Measurements from ENCODE around the gene PSMG2. TPM values are rescaled to one million over a fixed set of nuclear protein-coding genes. Genes with fewer than 3 reads are reported as not detected.

PSMG2 gene
- total RNA-seq, 1 donor from 2014 or later = 67.4 TPM

DNA sequence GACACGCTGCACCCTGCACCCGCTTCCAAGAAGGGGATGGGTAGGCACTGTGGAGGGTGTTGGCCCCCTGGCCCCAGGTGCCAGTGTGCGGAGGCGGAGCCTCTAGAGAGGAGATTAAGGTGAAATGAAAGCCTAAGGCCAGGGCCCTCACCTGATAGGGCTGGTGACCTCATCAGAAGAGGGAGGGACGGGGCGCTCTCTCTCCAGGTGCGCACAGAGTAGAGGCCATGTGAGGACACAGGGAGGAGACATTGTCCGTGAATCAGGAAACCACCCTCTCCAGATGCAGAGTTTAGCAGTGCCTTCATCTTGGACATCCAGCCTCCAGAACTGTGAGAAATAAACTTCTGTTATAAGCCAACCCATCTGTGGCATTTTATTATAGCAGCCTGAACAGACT lies 62.3 kb downstream of the PSMG2 start:
- Mint-ChIP-seq H3K9me3 (no peaks in the 10 kb centered on the region), H3K36me3 (ENCODE audit: low read depth) (no peaks in the 10 kb centered on the region), H3K27ac (no peak overlapping the region), H3K4me1 (no peaks in the 10 kb centered on the region), H3K27me3 (peaks cover 2% of the 10 kb centered on the region), H3K4me3 (no peak overlapping the region)
- DNase-seq (no peak), ATAC-seq (ENCODE audit: low read depth) (no peak)
- POLR2A ChIA-PET = no interaction called here
- intact Hi-C loops (cut with micrococcal nuclease) = no loop called here
- no peak for TF ChIP-seq CTCF (IDR thresholded peaks at IDR 0.05)
- CTCF ChIA-PET = no interaction called here

- no peak for DNase-seq
- Mint-ChIP-seq H3K4me3 (no peak overlapping the region), H3K4me1 (no peaks in the 10 kb centered on the region), H3K27me3 (peaks cover 2% of the 10 kb centered on the region), H3K36me3 (ENCODE audit: low read depth) (no peaks in the 10 kb centered on the region), H3K27ac (no peak overlapping the region), H3K9me3 (no peaks in the 10 kb centered on the region)
- ChIA-PET CTCF (no interaction called here), POLR2A (no interaction called here)
- TF ChIP-seq CTCF (IDR thresholded peaks at IDR 0.05) = no peak
- intact Hi-C loops (cut with micrococcal nuclease) = no loop called here
- ATAC-seq (ENCODE audit: low read depth) = no peak
Observed at GRCh38 chr18:12765586-12765985, 62.7 kb downstream of the PSMG2 start.

- ChIA-PET POLR2A (no interaction called here), CTCF (interaction anchor here (1.2 kb wide), 1 partner anchor 13 kb away, joined by 3 read pairs; no protein-coding TSS in a partner anchor)
- intact Hi-C loops (cut with micrococcal nuclease) = no loop called here
Observed at GRCh38 chr18:12766986-12767433, 64.2 kb downstream of the PSMG2 start.

DNA sequence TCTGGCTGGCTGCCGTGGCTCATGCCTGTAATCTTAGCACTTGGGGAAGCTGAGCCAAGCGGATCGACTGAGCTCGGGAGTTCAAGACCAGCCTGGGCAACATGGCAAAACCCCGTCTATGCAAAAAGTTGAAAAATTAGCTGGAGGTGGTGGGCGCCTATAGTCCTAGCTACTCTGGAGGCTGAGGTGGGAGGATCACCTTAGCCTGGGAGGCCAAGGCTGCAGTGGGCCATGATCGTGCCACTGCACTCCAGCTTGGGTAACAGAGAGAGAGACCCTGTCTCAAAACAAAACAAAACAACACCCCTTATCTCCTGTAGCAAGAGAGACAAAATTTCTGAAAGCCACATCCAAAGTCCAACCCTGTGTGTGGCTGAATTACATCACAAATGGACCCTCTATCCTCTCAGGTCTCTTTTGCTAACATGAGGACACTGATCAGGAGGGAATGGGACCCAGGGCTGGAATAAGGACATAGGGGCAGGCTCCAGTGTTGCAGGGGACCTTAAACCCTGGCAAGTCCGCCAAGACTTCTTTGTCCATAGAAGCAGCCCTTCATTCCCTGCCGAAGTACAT lies 64.8 kb downstream of the PSMG2 start:
- H3K9me3 Mint-ChIP-seq = no peaks in the 10 kb centered on the region
- ATAC-seq (ENCODE audit: low read depth) = no peak
- no peak for DNase-seq

More at GRCh38 chr18:12766986-12767433, 64.2 kb downstream of the PSMG2 start:
- ATAC-seq (ENCODE audit: low read depth) = no peak
- Mint-ChIP-seq H3K4me3 (no peak overlapping the region), H3K27me3 (peaks cover 2% of the 10 kb centered on the region), H3K36me3 (ENCODE audit: low read depth) (no peaks in the 10 kb centered on the region), H3K9me3 (no peaks in the 10 kb centered on the region), H3K27ac (no peak overlapping the region), H3K4me1 (no peaks in the 10 kb centered on the region)
- DNase-seq = no peak
- TF ChIP-seq CTCF (IDR thresholded peaks at IDR 0.05) = no peak

GRCh38 chr18:12768625-12769024 lies 65.8 kb downstream of the PSMG2 start:
- peaks cover 2% of the 10 kb centered on the region for H3K27me3 Mint-ChIP-seq
- TF ChIP-seq CTCF (IDR thresholded peaks at IDR 0.05) = no peak
- no peak overlapping the region for H3K27ac Mint-ChIP-seq
- intact Hi-C loops (cut with micrococcal nuclease) = no loop called here
- no peak for ATAC-seq (ENCODE audit: low read depth)
- H3K9me3 Mint-ChIP-seq = no peaks in the 10 kb centered on the region
- H3K4me1 Mint-ChIP-seq = no peaks in the 10 kb centered on the region
- no peak overlapping the region for H3K4me3 Mint-ChIP-seq
- CTCF ChIA-PET = no interaction called here
- DNase-seq = no peak
- H3K36me3 Mint-ChIP-seq (ENCODE audit: low read depth) = no peaks in the 10 kb centered on the region
- POLR2A ChIA-PET = no interaction called here

More for the DNA sequence above, 64.8 kb downstream of the PSMG2 start:
- intact Hi-C loops (cut with micrococcal nuclease) = no loop called here
- Mint-ChIP-seq H3K4me3 (no peak overlapping the region), H3K36me3 (ENCODE audit: low read depth) (no peaks in the 10 kb centered on the region), H3K4me1 (no peaks in the 10 kb centered on the region), H3K27me3 (peaks cover 2% of the 10 kb centered on the region), H3K27ac (no peak overlapping the region)
- CTCF ChIA-PET = no interaction called here
- no peak for TF ChIP-seq CTCF (IDR thresholded peaks at IDR 0.05)
- POLR2A ChIA-PET = no interaction called here

Measured in activated B cell treated with CpG ODN at 0.5 μM for 24 hours (primary cell).